ENCODE results near the gene ADGRV1. TPM values are rescaled to one million over a fixed set of nuclear protein-coding genes. Genes with fewer than 3 reads are reported as not detected.
"Not testable (repeated sequence)": the region's sequence is repeated elsewhere in the genome, so short reads cannot be mapped to it uniquely, and the experiment has no call there.

The ADGRV1 gene
- total RNA-seq, 4 donors from 2014 or later = 0.28 to 6.5 (median 3.7) TPM

GRCh38 chr5:91058575-91058974 lies 500.0 kb downstream of the ADGRV1 start:
- no peaks in the 10 kb centered on the region for H3K4me1 ChIP-seq
- no peak for TF ChIP-seq POLR2A (IDR thresholded peaks at IDR 0.05)
- no peak for TF ChIP-seq CTCF (IDR thresholded peaks at IDR 0.05)
- H3K36me3 ChIP-seq = no peaks in the 10 kb centered on the region
- no peaks in the 10 kb centered on the region for H3K27me3 ChIP-seq
- H3K9me3 ChIP-seq = no peaks in the 10 kb centered on the region
- H3K4me3 ChIP-seq = no peak overlapping the region
- no peak overlapping the region for H3K27ac ChIP-seq
- DNase-seq = peak in 1 of 3 donors; percentile 51

- Histone ChIP-seq H3K4me1 (no peaks in the 10 kb centered on the region), H3K36me3 (no peaks in the 10 kb centered on the region), H3K4me3 (no peak overlapping the region), H3K27me3 (no peaks in the 10 kb centered on the region), H3K27ac (no peak overlapping the region), H3K9me3 (no peaks in the 10 kb centered on the region)
- no peak for DNase-seq
- TF ChIP-seq CTCF (IDR thresholded peaks at IDR 0.05) (no peak), POLR2A (IDR thresholded peaks at IDR 0.05) (no peak)
Observed at GRCh38 chr5:91059409-91059808, 500.8 kb downstream of the ADGRV1 start.

GRCh38 chr5:91061094-91061493 lies 502.5 kb downstream of the ADGRV1 start:
- H3K4me1 ChIP-seq = no peaks in the 10 kb centered on the region
- no peak for TF ChIP-seq CTCF (IDR thresholded peaks at IDR 0.05)
- no peak for TF ChIP-seq POLR2A (IDR thresholded peaks at IDR 0.05)
- no peaks in the 10 kb centered on the region for H3K9me3 ChIP-seq
- no peaks in the 10 kb centered on the region for H3K36me3 ChIP-seq
- no peak overlapping the region for H3K27ac ChIP-seq
- H3K27me3 ChIP-seq = no peaks in the 10 kb centered on the region
- DNase-seq = no peak
- H3K4me3 ChIP-seq = no peak overlapping the region

- no peaks in the 10 kb centered on the region for H3K4me1 ChIP-seq
- H3K27me3 ChIP-seq = no peaks in the 10 kb centered on the region
- H3K4me3 ChIP-seq = no peak overlapping the region
- TF ChIP-seq POLR2A (IDR thresholded peaks at IDR 0.05) (no peak), CTCF (IDR thresholded peaks at IDR 0.05) (no peak)
- DNase-seq = no peak
- H3K27ac ChIP-seq = no peak overlapping the region
- no peaks in the 10 kb centered on the region for H3K9me3 ChIP-seq
- no peaks in the 10 kb centered on the region for H3K36me3 ChIP-seq
Observed at GRCh38 chr5:91061946-91062562, 503.5 kb downstream of the ADGRV1 start.

- H3K27me3 ChIP-seq, H3K4me1 ChIP-seq, H3K9me3 ChIP-seq, H3K4me3 ChIP-seq, H3K36me3 ChIP-seq, H3K27ac ChIP-seq, DNase-seq: not testable (repeated sequence)
Observed at GRCh38 chr5:91063098-91063690, 504.6 kb downstream of the ADGRV1 start.

- no peak for TF ChIP-seq POLR2A (IDR thresholded peaks at IDR 0.05)
- TF ChIP-seq CTCF (IDR thresholded peaks at IDR 0.05) = no peak
- Histone ChIP-seq H3K27ac (no peak overlapping the region), H3K36me3 (no peaks in the 10 kb centered on the region), H3K27me3 (no peaks in the 10 kb centered on the region), H3K4me1 (no peaks in the 10 kb centered on the region), H3K4me3 (no peak overlapping the region), H3K9me3 (no peaks in the 10 kb centered on the region)
- DNase-seq = no peak
Observed at GRCh38 chr5:91065496-91065895, 506.9 kb downstream of the ADGRV1 start.

All from Peyer's patch (tissue), 4 donors.